ENCODE measurements around the gene ARRB2.

The ARRB2 gene

DNA sequence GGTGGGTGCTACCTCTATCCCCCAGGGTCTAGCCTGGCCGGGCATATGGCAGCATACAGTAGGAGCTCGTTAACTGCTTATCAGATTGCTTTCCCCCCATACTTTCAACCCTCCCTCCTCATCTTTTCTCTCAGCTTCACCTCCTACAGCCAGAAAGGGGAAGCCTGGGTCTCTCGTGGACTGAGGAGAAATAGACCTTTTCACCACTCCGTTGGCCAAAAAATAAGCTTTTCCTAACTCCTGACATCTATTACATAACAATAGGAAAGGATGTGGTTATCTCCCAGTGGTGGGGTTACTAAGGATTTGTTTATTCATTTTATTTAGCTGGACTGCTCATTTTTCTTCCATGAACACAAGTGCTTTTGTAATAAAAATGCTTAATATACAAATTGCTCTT lies 38.3 kb downstream of the ARRB2 start:
- in situ Hi-C loops (cut with MboI; ENCODE audit: low sequenced_read_pairs) = no loop called here

DNA sequence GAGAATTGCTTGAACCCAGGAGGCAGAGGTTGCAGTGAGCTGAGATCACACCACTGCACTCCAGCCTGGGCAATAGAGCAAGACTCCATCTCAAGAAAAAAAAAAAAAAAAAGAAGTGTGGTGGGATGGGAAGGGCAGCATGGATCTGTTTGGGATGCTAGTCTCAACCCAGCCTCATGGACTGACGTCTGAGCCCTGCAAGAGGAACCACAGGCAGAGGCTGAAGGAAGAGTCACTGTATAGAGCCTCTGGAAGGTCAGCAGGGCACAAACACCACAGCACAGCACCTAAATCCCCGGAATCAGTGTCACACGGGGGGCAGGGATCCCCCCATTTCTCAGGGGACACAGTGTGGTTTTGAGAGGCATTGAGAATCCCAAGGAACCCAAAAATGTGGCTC lies 40.2 kb downstream of the ARRB2 start:
- in situ Hi-C loops (cut with MboI; ENCODE audit: low sequenced_read_pairs) = no loop called here

DNA sequence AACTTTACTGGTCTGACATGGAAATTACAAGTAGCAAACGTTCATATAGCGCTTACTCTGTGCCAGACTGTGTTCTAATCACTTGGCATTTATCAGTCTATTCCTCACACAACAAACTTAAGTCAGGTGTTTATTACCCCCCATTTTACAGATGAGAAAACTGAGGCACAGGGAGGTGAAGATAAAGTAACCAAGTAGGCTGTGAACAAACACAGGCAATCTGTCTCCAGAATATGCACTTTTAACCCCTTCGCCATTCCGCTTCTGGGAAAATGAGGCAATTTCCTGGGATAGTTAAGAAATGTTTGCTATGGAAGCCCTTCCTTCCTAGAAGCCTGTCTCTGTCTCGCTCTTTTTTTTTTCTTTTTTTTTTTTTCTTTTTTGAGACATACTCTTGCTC lies 41.5 kb downstream of the ARRB2 start:
- in situ Hi-C loops (cut with MboI; ENCODE audit: low sequenced_read_pairs) = no loop called here

DNA sequence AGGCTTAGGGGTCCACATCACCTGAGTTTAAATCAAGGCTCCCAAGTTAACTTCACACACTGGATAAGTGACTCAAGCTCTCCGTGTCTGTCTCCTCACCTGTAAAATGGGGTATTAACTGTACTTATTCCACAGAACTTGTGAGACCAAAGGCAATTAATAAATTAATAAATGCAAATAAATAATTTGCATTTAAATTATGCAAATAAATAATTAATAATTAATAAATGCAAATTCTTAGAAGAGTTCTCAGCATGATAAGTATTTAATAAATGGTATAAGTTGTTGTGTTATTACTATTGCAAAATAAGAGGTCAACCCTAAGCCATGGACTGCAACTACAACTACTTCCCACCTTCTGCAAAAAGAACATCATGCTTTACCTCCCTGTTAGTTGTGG lies 43.0 kb downstream of the ARRB2 start:
- in situ Hi-C loops (cut with MboI; ENCODE audit: low sequenced_read_pairs) = no loop called here

DNA sequence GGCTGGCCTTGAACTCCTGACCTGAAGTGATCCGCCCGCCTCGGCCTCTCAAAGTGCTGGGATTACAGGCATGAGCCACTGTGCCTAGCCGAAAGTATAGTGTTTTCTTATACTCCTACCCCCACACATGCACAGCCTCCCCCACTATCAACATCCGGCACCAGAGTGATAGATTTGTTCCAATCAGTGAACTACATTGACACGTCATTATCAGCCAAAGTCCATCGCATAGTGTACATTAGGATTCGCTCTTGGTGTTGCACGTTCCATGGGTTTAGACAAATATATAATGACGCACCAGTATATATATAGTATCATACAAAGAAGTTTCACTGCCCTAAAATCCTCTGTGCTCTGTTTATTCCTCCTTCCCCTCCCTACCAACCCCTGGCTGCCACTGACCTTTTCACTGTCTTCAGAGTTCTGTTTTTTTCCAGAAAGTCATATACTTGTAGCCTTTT lies 49.4 kb downstream of the ARRB2 start:
- in situ Hi-C loops (cut with MboI; ENCODE audit: low sequenced_read_pairs) = no loop called here

DNA sequence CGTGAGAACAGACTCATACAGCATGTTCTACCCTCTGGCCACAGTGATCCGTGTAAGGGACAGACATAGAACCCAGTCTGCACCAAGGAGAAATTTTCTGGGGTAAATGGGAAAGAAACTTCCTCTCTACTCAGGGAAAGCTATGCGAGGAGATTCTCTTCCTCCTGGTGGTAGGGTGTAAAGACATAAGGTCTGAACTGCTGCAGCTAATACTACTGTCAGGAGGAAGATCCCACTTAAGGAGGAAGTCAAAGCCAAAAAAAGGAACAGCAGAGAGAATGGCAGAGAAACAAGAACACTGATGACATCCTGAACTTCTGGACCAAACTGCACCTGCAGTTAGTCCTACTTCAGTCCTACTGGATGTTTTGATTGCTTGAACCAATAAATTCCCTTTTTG lies 54.2 kb downstream of the ARRB2 start:
- in situ Hi-C loops (cut with MboI; ENCODE audit: low sequenced_read_pairs) = no loop called here

DNA sequence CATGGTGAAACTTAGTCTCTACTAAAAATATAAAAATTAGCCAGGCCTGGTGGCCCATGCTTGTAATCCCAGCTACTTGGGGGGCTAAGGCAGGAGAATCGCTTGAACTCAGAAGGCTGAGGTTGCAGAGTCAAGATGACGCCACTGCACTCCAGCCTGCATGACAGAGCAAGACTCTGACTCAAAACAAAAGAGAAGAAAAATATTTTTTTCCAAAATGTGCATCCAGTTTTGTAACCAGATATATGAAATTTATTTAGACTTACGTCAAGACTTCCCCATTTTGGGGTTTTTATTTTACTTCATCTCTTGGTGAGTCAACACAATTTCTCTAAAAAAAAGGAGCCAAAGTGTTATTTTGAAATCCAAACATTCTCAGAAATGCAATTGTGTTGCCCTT lies 55.8 kb downstream of the ARRB2 start:
- in situ Hi-C loops (cut with MboI; ENCODE audit: low sequenced_read_pairs) = no loop called here

DNA sequence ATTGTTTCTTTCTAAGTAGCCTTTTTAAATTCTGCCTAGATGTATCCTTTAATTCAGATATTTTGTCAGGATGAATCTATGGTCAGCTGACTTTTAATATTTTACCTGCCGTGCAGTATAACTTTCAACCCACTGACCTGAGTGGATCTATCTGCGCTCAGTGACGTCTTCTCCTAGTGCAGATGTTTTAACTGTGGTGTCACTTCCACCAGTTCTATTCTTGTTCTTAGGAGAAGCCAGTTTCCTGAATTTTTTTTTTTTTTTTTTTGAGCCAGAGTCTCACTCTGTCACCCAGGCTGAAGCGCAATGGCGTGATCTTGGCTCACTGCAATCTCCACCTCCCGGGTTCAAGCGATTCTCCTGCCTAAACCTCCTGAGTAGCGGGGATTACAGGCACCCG lies 56.3 kb downstream of the ARRB2 start:
- in situ Hi-C loops (cut with MboI; ENCODE audit: low sequenced_read_pairs) = no loop called here

DNA sequence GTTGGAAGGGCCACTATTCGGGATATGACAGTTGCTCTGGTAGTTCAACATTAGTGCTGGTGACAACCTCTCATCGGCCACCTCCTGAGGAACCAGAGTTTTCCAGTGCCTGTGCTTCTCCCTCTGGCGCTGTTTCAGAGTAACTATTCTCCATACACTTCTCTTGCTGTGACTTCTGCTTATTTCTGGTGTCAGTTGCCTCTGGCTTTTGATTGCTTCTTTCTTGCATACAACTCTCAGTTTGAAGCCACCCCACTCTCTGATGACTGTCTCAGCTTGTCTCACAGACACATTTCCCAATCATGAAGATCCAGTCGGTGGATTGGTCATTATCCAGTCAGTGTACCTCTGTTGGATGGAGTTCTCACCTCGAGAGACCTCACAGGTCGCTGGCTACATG lies 57.9 kb downstream of the ARRB2 start:
- in situ Hi-C loops (cut with MboI; ENCODE audit: low sequenced_read_pairs) = no loop called here

DNA sequence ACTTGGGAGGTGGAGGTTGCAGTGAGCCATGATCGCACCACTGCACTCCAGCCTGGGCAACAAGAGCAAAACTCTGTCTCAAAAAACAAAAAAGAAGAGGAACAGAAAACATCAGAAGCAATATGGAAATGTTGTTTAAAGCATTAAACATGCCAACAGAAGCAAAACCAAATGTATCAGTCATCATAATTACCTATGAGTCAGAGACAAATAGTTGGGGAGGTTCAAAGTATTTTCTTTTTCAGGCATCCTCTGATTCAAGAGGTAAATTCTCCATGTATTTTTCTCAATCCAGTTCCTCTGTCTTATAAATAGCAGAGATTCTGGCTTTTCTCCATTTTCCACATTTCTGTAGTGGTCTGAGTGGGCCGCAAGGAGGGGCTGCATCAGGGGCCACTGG lies 59.2 kb downstream of the ARRB2 start:
- in situ Hi-C loops (cut with MboI; ENCODE audit: low sequenced_read_pairs) = no loop called here
